Astrocyte (in vitro differentiated cells and primary cell): Measurements from ENCODE around the gene UQCRH. TPM values are rescaled to one million over a fixed set of nuclear protein-coding genes. Genes with fewer than 3 reads are reported as not detected.

Experiments
- DNase-seq: peaks from one replicate; pipeline ENCODE4 v3.0.0-alpha.2; 2010; ENCODE audit warnings: low read depth
- FAIRE-seq: peaks from 2 replicates; lab custom pipeline; 2011; peaks lifted over from hg19 to GRCh38; lab: Jason Lieb, UNC
- H2AFZ ChIP-seq: 2 replicates; pipeline ENCODE4 v1.6.0; 2012; ENCODE audit warnings: low read depth, low read length, inconsistent platforms
- H3K27ac ChIP-seq: 2 replicates; pipeline ENCODE4 v1.5.1; 2011; ENCODE audit warnings: low read depth, low read length, inconsistent platforms
- H3K27me3 ChIP-seq: 2 replicates; pipeline ENCODE4 v1.6.0; 2011; ENCODE audit warnings: low read length, inconsistent platforms; ENCODE audit not compliant: insufficient read depth
- H3K36me3 ChIP-seq: 2 replicates; pipeline ENCODE4 v1.5.1; 2011; ENCODE audit warnings: low read length, inconsistent platforms; ENCODE audit not compliant: insufficient read depth
- H3K4me1 ChIP-seq: 2 replicates; pipeline ENCODE4 v1.5.1; 2011; ENCODE audit warnings: low read length, inconsistent platforms; ENCODE audit not compliant: insufficient read depth
- H3K4me2 ChIP-seq: 2 replicates; pipeline ENCODE4 v1.6.0; 2012; ENCODE audit warnings: low read length, inconsistent platforms
- H3K4me3 ChIP-seq: 2 replicates; pipeline ENCODE4 v1.5.1; 2011; ENCODE audit warnings: low read depth, mild to moderate bottlenecking, low read length, inconsistent platforms; ENCODE audit not compliant: insufficient read depth
- H3K79me2 ChIP-seq: 2 replicates; pipeline ENCODE4 v1.6.0; 2012; ENCODE audit warnings: mild to moderate bottlenecking, low read length, inconsistent platforms; ENCODE audit not compliant: insufficient read depth
- H3K9ac ChIP-seq: 2 replicates; pipeline ENCODE4 v1.6.0; 2012; ENCODE audit warnings: mild to moderate bottlenecking, low read length, inconsistent platforms
- H3K9me3 ChIP-seq: 2 replicates; pipeline ENCODE4 v1.5.1; 2012; ENCODE audit warnings: low read depth, mild to moderate bottlenecking, low read length, inconsistent platforms; ENCODE audit not compliant: insufficient read depth
- H4K20me1 ChIP-seq: 2 replicates; pipeline ENCODE4 v1.6.0; 2012; ENCODE audit warnings: low read length, inconsistent platforms; ENCODE audit not compliant: insufficient read depth
- H3K27ac Mint-ChIP-seq: one replicate; pipeline ENCODE4 v1.8.0; 2021; ENCODE audit warnings: mild to moderate bottlenecking, mixed read lengths; ENCODE audit not compliant: unreplicated experiment
- H3K27me3 Mint-ChIP-seq: one replicate; pipeline ENCODE4 v1.8.0; 2021; ENCODE audit warnings: low read depth, mixed read lengths; ENCODE audit not compliant: unreplicated experiment
- H3K36me3 Mint-ChIP-seq: one replicate; pipeline ENCODE4 v1.8.0; 2021; ENCODE audit warnings: low read depth, mixed read lengths; ENCODE audit not compliant: unreplicated experiment
- H3K4me1 Mint-ChIP-seq: one replicate; pipeline ENCODE4 v1.8.0; 2021; ENCODE audit warnings: low read depth, mixed read lengths; ENCODE audit not compliant: unreplicated experiment
- H3K4me3 Mint-ChIP-seq: one replicate; pipeline ENCODE4 v1.8.0; 2021; ENCODE audit warnings: mild to moderate bottlenecking, moderate library complexity, mixed read lengths; ENCODE audit not compliant: unreplicated experiment
- H3K9me3 Mint-ChIP-seq: one replicate; pipeline ENCODE4 v1.8.0; 2021; ENCODE audit warnings: mild to moderate bottlenecking, mixed read lengths; ENCODE audit not compliant: unreplicated experiment
- CTCF ChIP-seq: IDR thresholded peaks from 2 replicates; pipeline ENCODE4 v1.5.1; 2011; ENCODE audit warnings: low read depth, mild to moderate bottlenecking, inconsistent platforms, low read length, moderate library complexity; ENCODE audit not compliant: insufficient read depth
- EZH2 ChIP-seq: IDR thresholded peaks from 2 replicates; pipeline ENCODE4 v1.6.1; 2012; ENCODE audit warnings: mild to moderate bottlenecking, low read length, inconsistent platforms; ENCODE audit not compliant: insufficient read depth
- total RNA-seq: library from RNA; stranded (reverse); gene quantifications from 2 replicates; pipeline ENCODE4 v1.2.1, GENCODE V29; 2021

Gene UQCRH
- total RNA-seq, 1 donor from 2014 or later, result 337 TPM

DNA sequence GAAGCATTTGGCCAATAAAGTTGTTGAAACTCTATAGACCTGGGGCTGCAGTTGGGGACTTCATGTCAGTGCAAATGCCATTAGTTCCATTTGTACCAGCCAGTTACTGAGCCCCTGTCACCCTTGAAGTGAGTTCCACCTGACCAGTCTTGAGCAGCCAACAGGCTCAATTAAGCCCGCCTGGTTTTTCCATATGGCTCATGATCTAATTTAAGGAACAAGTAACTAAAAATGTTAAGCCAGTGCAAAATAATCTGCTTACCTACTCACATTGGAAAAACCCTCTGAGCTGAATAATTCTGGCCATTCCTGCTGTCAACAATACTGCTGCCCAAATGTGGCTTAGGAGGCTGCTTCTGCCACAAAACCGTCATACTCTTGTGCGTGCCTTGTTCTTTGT, 58.7 kb downstream of the UQCRH start:
- Mint-ChIP-seq H3K9me3 (no peaks in the 10 kb centered on the region), H3K4me3 (no peak overlapping the region), H3K4me1 (no peaks in the 10 kb centered on the region), H3K27me3 (no peaks in the 10 kb centered on the region), H3K27ac (no peak overlapping the region), H3K36me3 (peaks cover 12% of the 10 kb centered on the region)
- Histone ChIP-seq H3K4me2 (no peak overlapping the region), H3K9me3 (no peaks in the 10 kb centered on the region), H3K27me3 (no peaks in the 10 kb centered on the region), H2AFZ (no peak overlapping the region), H3K36me3 (peaks cover 29% of the 10 kb centered on the region), H4K20me1 (no peaks in the 10 kb centered on the region), H3K4me3 (no peak overlapping the region), H3K9ac (no peak overlapping the region), H3K79me2 (no peaks in the 10 kb centered on the region), H3K27ac (no peak overlapping the region), H3K4me1 (no peaks in the 10 kb centered on the region)
- no peak for TF ChIP-seq CTCF
- TF ChIP-seq EZH2, result no peak
- no peak for FAIRE-seq
- no peak for DNase-seq

DNA sequence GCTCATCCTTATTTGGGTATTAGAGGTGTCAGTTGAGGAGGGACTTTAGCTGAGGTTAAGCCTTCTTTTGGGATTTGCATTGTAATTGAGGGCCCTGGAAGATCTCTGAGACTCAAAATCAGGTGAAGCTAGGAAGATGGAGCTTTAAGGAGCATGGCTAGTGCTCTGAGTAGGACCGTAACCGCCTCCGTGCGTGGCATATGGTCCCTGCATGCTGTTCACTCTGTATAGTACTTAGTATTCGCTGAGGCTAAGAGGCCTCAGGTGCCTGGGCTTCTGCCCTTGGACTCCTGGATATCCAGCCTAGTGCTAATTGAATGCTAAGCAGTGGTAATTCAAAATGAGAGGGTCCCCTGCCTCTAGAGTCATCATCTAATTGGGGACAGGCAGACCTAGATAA, 59.6 kb downstream of the UQCRH start:
- no peaks in the 10 kb centered on the region for H3K9me3 Mint-ChIP-seq

More for the DNA sequence above, 59.6 kb downstream of the UQCRH start:
- Histone ChIP-seq H4K20me1 (no peaks in the 10 kb centered on the region), H3K4me3 (no peak overlapping the region), H2AFZ (no peak overlapping the region), H3K36me3 (peaks cover 29% of the 10 kb centered on the region), H3K4me2 (no peak overlapping the region), H3K27ac (no peak overlapping the region), H3K9ac (no peak overlapping the region), H3K4me1 (no peaks in the 10 kb centered on the region), H3K79me2 (no peaks in the 10 kb centered on the region), H3K9me3 (no peaks in the 10 kb centered on the region), H3K27me3 (no peaks in the 10 kb centered on the region)
- no peak overlapping the region for H3K27ac Mint-ChIP-seq
- H3K4me3 Mint-ChIP-seq, result no peak overlapping the region
- DNase-seq (no peak), FAIRE-seq (no peak)
- peaks cover 14% of the 10 kb centered on the region for H3K36me3 Mint-ChIP-seq
- H3K27me3 Mint-ChIP-seq, result no peaks in the 10 kb centered on the region
- TF ChIP-seq EZH2, result no peak
- no peak for TF ChIP-seq CTCF
- no peaks in the 10 kb centered on the region for H3K4me1 Mint-ChIP-seq
